ENCODE data around the gene NDUFAF2.

The NDUFAF2 gene

GRCh38 chr5:60944904-60945812 is at the start of gene NDUFAF2, which contains the start of gene ERCC8:
Gene NDUFAF2 (plus strand): TSS chr5:60945205. CDS start chr5:60945256, 51 bp downstream.
Gene ERCC8 (minus strand): TSS chr5:60945070. CDS start chr5:60945008, 62 bp downstream.
- H3K9me3 ChIP-seq (ENCODE audit: control insufficient read depth in 5 of 5, low read length in 5 of 5), result no peaks in the 10 kb centered on the region
- H3K36me3 ChIP-seq (ENCODE audit: control insufficient read depth in 5 of 5, insufficient read depth in 5 of 5, low read length in 5 of 5), result no peaks in the 10 kb centered on the region
- peak within 1 kb of the TSS; percentile 77 to 96 (median 93) for H3K9ac ChIP-seq (ENCODE audit: low read length in 5 of 5)
- no peaks in the 10 kb centered on the region for H3K27me3 ChIP-seq (ENCODE audit: control insufficient read depth in 5 of 5, insufficient read depth in 4 of 5, low read length in 5 of 5)
- H3K4me3 ChIP-seq (ENCODE audit: low read depth in 1 of 5, low read length in 5 of 5), result peak within 1 kb of the TSS; percentile 75 to 99 (median 95)
- peak within 1 kb of the TSS; percentile 94 for H3K27ac ChIP-seq (ENCODE audit: low read depth, low read length)
- peaks cover 0 to 27% (median 17%) of the 10 kb centered on the region in 5 donors for H3K4me1 ChIP-seq (ENCODE audit: control insufficient read depth in 5 of 5, insufficient read depth in 5 of 5, low read length in 5 of 5)

- H3K27ac ChIP-seq (ENCODE audit: low read depth, low read length), result no peak overlapping the region
- H3K9ac ChIP-seq (ENCODE audit: low read length in 5 of 5), result no peak overlapping the region
- no peaks in the 10 kb centered on the region for H3K27me3 ChIP-seq (ENCODE audit: control insufficient read depth in 5 of 5, insufficient read depth in 4 of 5, low read length in 5 of 5)
- H3K36me3 ChIP-seq (ENCODE audit: control insufficient read depth in 5 of 5, insufficient read depth in 5 of 5, low read length in 5 of 5), result peaks cover 16 to 35% (median 32%) of the 10 kb centered on the region in 5 donors
- H3K4me3 ChIP-seq (ENCODE audit: low read depth in 1 of 5, low read length in 5 of 5), result no peak overlapping the region
- no peaks in the 10 kb centered on the region for H3K9me3 ChIP-seq (ENCODE audit: control insufficient read depth in 5 of 5, low read length in 5 of 5)
- H3K4me1 ChIP-seq (ENCODE audit: control insufficient read depth in 5 of 5, insufficient read depth in 5 of 5, low read length in 5 of 5), result no peaks in the 10 kb centered on the region
Measured at GRCh38 chr5:60896991-60897390, 48.0 kb upstream of the NDUFAF2 start.

- Histone ChIP-seq H3K4me3 (ENCODE audit: low read depth in 1 of 5, low read length in 5 of 5) (no peak overlapping the region), H3K9ac (ENCODE audit: low read length in 5 of 5) (no peak overlapping the region), H3K9me3 (ENCODE audit: control insufficient read depth in 5 of 5, low read length in 5 of 5) (no peaks in the 10 kb centered on the region), H3K36me3 (ENCODE audit: control insufficient read depth in 5 of 5, insufficient read depth in 5 of 5, low read length in 5 of 5) (peaks cover 0 to 31% (median 4%) of the 10 kb centered on the region in 5 donors), H3K4me1 (ENCODE audit: control insufficient read depth in 5 of 5, insufficient read depth in 5 of 5, low read length in 5 of 5) (no peaks in the 10 kb centered on the region), H3K27me3 (ENCODE audit: control insufficient read depth in 5 of 5, insufficient read depth in 4 of 5, low read length in 5 of 5) (no peaks in the 10 kb centered on the region), H3K27ac (ENCODE audit: low read depth, low read length) (no peak overlapping the region)
Measured at GRCh38 chr5:60903356-60903755, 41.6 kb upstream of the NDUFAF2 start.

- H3K4me1 ChIP-seq (ENCODE audit: control insufficient read depth in 5 of 5, insufficient read depth in 5 of 5, low read length in 5 of 5), result no peaks in the 10 kb centered on the region
- H3K9me3 ChIP-seq (ENCODE audit: control insufficient read depth in 5 of 5, low read length in 5 of 5), result no peaks in the 10 kb centered on the region
- H3K36me3 ChIP-seq (ENCODE audit: control insufficient read depth in 5 of 5, insufficient read depth in 5 of 5, low read length in 5 of 5), result peaks cover 16 to 56% (median 25%) of the 10 kb centered on the region in 5 donors
- no peaks in the 10 kb centered on the region for H3K27me3 ChIP-seq (ENCODE audit: control insufficient read depth in 5 of 5, insufficient read depth in 4 of 5, low read length in 5 of 5)
- H3K9ac ChIP-seq (ENCODE audit: low read length in 5 of 5), result no peak overlapping the region
- no peak overlapping the region for H3K4me3 ChIP-seq (ENCODE audit: low read depth in 1 of 5, low read length in 5 of 5)
- H3K27ac ChIP-seq (ENCODE audit: low read depth, low read length), result no peak overlapping the region
Measured at GRCh38 chr5:60916646-60917045, 28.4 kb upstream of the NDUFAF2 start.

- H3K9ac ChIP-seq (ENCODE audit: low read length in 5 of 5), result no peak overlapping the region
- H3K9me3 ChIP-seq (ENCODE audit: control insufficient read depth in 5 of 5, low read length in 5 of 5), result no peaks in the 10 kb centered on the region
- H3K36me3 ChIP-seq (ENCODE audit: control insufficient read depth in 5 of 5, insufficient read depth in 5 of 5, low read length in 5 of 5), result peaks cover 16 to 60% (median 25%) of the 10 kb centered on the region in 5 donors
- no peaks in the 10 kb centered on the region for H3K4me1 ChIP-seq (ENCODE audit: control insufficient read depth in 5 of 5, insufficient read depth in 5 of 5, low read length in 5 of 5)
- H3K4me3 ChIP-seq (ENCODE audit: low read depth in 1 of 5, low read length in 5 of 5), result no peak overlapping the region
- no peaks in the 10 kb centered on the region for H3K27me3 ChIP-seq (ENCODE audit: control insufficient read depth in 5 of 5, insufficient read depth in 4 of 5, low read length in 5 of 5)
- H3K27ac ChIP-seq (ENCODE audit: low read depth, low read length), result no peak overlapping the region
Measured at GRCh38 chr5:60918466-60918865, 26.5 kb upstream of the NDUFAF2 start.

- no peak overlapping the region for H3K4me3 ChIP-seq (ENCODE audit: low read depth in 1 of 5, low read length in 5 of 5)
- H3K9ac ChIP-seq (ENCODE audit: low read length in 5 of 5), result no peak overlapping the region
- H3K36me3 ChIP-seq (ENCODE audit: control insufficient read depth in 5 of 5, insufficient read depth in 5 of 5, low read length in 5 of 5), result peaks cover 13 to 19% (median 15%) of the 10 kb centered on the region in 5 donors
- H3K9me3 ChIP-seq (ENCODE audit: control insufficient read depth in 5 of 5, low read length in 5 of 5), result no peaks in the 10 kb centered on the region
- no peaks in the 10 kb centered on the region for H3K27me3 ChIP-seq (ENCODE audit: control insufficient read depth in 5 of 5, insufficient read depth in 4 of 5, low read length in 5 of 5)
- no peak overlapping the region for H3K27ac ChIP-seq (ENCODE audit: low read depth, low read length)
- no peaks in the 10 kb centered on the region for H3K4me1 ChIP-seq (ENCODE audit: control insufficient read depth in 5 of 5, insufficient read depth in 5 of 5, low read length in 5 of 5)
Measured at GRCh38 chr5:60927450-60927849, 17.6 kb upstream of the NDUFAF2 start.

GRCh38 chr5:60929024-60929423 is 16.0 kb upstream of the NDUFAF2 start:
- no peak overlapping the region for H3K9ac ChIP-seq (ENCODE audit: low read length in 5 of 5)
- H3K4me1 ChIP-seq (ENCODE audit: control insufficient read depth in 5 of 5, insufficient read depth in 5 of 5, low read length in 5 of 5), result no peaks in the 10 kb centered on the region
- H3K4me3 ChIP-seq (ENCODE audit: low read depth in 1 of 5, low read length in 5 of 5), result no peak overlapping the region
- no peaks in the 10 kb centered on the region for H3K27me3 ChIP-seq (ENCODE audit: control insufficient read depth in 5 of 5, insufficient read depth in 4 of 5, low read length in 5 of 5)
- H3K9me3 ChIP-seq (ENCODE audit: control insufficient read depth in 5 of 5, low read length in 5 of 5), result no peaks in the 10 kb centered on the region
- H3K27ac ChIP-seq (ENCODE audit: low read depth, low read length), result no peak overlapping the region
- peaks cover 13 to 19% (median 15%) of the 10 kb centered on the region in 5 donors for H3K36me3 ChIP-seq (ENCODE audit: control insufficient read depth in 5 of 5, insufficient read depth in 5 of 5, low read length in 5 of 5)

- Histone ChIP-seq H3K9ac (ENCODE audit: low read length in 5 of 5) (peak overlapping the region in 1 of 5 donors; percentile 2), H3K9me3 (ENCODE audit: control insufficient read depth in 5 of 5, low read length in 5 of 5) (no peaks in the 10 kb centered on the region), H3K36me3 (ENCODE audit: control insufficient read depth in 5 of 5, insufficient read depth in 5 of 5, low read length in 5 of 5) (no peaks in the 10 kb centered on the region), H3K27ac (ENCODE audit: low read depth, low read length) (peak overlapping the region; percentile 94), H3K4me1 (ENCODE audit: control insufficient read depth in 5 of 5, insufficient read depth in 5 of 5, low read length in 5 of 5) (peaks cover 0 to 27% (median 17%) of the 10 kb centered on the region in 5 donors), H3K27me3 (ENCODE audit: control insufficient read depth in 5 of 5, insufficient read depth in 4 of 5, low read length in 5 of 5) (no peaks in the 10 kb centered on the region), H3K4me3 (ENCODE audit: low read depth in 1 of 5, low read length in 5 of 5) (peak overlapping the region in 2 of 5 donors; percentile 74 to 95)
Measured at GRCh38 chr5:60943624-60944023, 1.4 kb upstream of the NDUFAF2 start.

- Histone ChIP-seq H3K9me3 (ENCODE audit: control insufficient read depth in 5 of 5, low read length in 5 of 5) (no peaks in the 10 kb centered on the region), H3K9ac (ENCODE audit: low read length in 5 of 5) (peak overlapping the region; percentile 77 to 96 (median 93)), H3K4me3 (ENCODE audit: low read depth in 1 of 5, low read length in 5 of 5) (peak overlapping the region; percentile 75 to 99 (median 95)), H3K36me3 (ENCODE audit: control insufficient read depth in 5 of 5, insufficient read depth in 5 of 5, low read length in 5 of 5) (no peaks in the 10 kb centered on the region), H3K27me3 (ENCODE audit: control insufficient read depth in 5 of 5, insufficient read depth in 4 of 5, low read length in 5 of 5) (no peaks in the 10 kb centered on the region), H3K27ac (ENCODE audit: low read depth, low read length) (peak overlapping the region; percentile 94), H3K4me1 (ENCODE audit: control insufficient read depth in 5 of 5, insufficient read depth in 5 of 5, low read length in 5 of 5) (peaks cover 0 to 27% (median 17%) of the 10 kb centered on the region in 5 donors)
Measured at GRCh38 chr5:60945813-60946187, 795 bp downstream of the NDUFAF2 start.

GRCh38 chr5:60948738-60949137 is 3.7 kb downstream of the NDUFAF2 start:
- no peaks in the 10 kb centered on the region for H3K27me3 ChIP-seq (ENCODE audit: control insufficient read depth in 5 of 5, insufficient read depth in 4 of 5, low read length in 5 of 5)
- no peaks in the 10 kb centered on the region for H3K9me3 ChIP-seq (ENCODE audit: control insufficient read depth in 5 of 5, low read length in 5 of 5)
- peaks cover 0 to 22% (median 16%) of the 10 kb centered on the region in 5 donors for H3K4me1 ChIP-seq (ENCODE audit: control insufficient read depth in 5 of 5, insufficient read depth in 5 of 5, low read length in 5 of 5)
- H3K9ac ChIP-seq (ENCODE audit: low read length in 5 of 5), result no peak overlapping the region
- H3K4me3 ChIP-seq (ENCODE audit: low read depth in 1 of 5, low read length in 5 of 5), result no peak overlapping the region
- H3K36me3 ChIP-seq (ENCODE audit: control insufficient read depth in 5 of 5, insufficient read depth in 5 of 5, low read length in 5 of 5), result no peaks in the 10 kb centered on the region
- H3K27ac ChIP-seq (ENCODE audit: low read depth, low read length), result no peak overlapping the region
